Psoas muscle (tissue), 8 donors: Measurements from ENCODE around the gene ANGPTL1. TPM values are rescaled to one million over a fixed set of nuclear protein-coding genes. Genes with fewer than 3 reads are reported as not detected.

Experiments
- ATAC-seq, 4 donors: fragments of 200-7000 bp; cut with Tn5 transposase; one replicate each; pipeline ENCODE4 v1.9.1; 2020; ENCODE audit warnings: moderate library complexity in 3 of 4, mild to moderate bottlenecking in 2 of 4
- DNase-seq, 2 donors: peaks; one replicate each; pipeline ENCODE4 v3.0.0-alpha.2; 2020
- H3K27ac ChIP-seq: fragments of 200-600 bp; one replicate; pipeline ENCODE4 v1.8.0; 2022
- H3K27me3 ChIP-seq, 3 donors: fragments of 200-600 bp in 1 of 3; one replicate each; pipeline versions ENCODE4 v1.6.1 to v1.8.0; 2013 to 2022; ENCODE audit warnings: low read length in 2 of 3, mild to moderate bottlenecking in 2 of 3, moderate library complexity in 1 of 3; ENCODE audit not compliant: insufficient read depth in 3 of 3
- H3K36me3 ChIP-seq, 2 donors: fragments of 200-600 bp in 1 of 2; one replicate each; pipeline versions ENCODE4 v1.6.1 to v1.8.0; 2013 to 2022; ENCODE audit warnings: low read depth in 1 of 2, mild to moderate bottlenecking in 1 of 2, moderate library complexity in 1 of 2; ENCODE audit not compliant: insufficient read depth in 1 of 2
- H3K4me1 ChIP-seq: fragments of 200-600 bp; one replicate; pipeline ENCODE4 v1.8.0; 2022
- H3K4me3 ChIP-seq: fragments of 200-600 bp; one replicate; pipeline ENCODE4 v1.8.0; 2022; ENCODE audit warnings: mild to moderate bottlenecking
- H3K9me3 ChIP-seq: fragments of 200-600 bp; one replicate; pipeline ENCODE4 v1.8.0; 2022
- CTCF ChIP-seq: fragments of 200-600 bp; IDR thresholded peaks from one replicate; pipeline ENCODE4 v1.8.0; 2022; ENCODE audit warnings: antibody characterized with exemption
- WGBS, 3 donors: extraction: QIAGEN DNeasy Blood & Tissue Kit; methylation state at CpG; one replicate each; pipeline versions ENCODE4 v1.1.6 to v1.1.7; 2013; 5-methylcytosine and 5-hydroxymethylcytosine counted together
- intact Hi-C, 2 donors: fragments of 100-400 bp; cut with DNase I; formaldehyde crosslinking; loops; one replicate each; pipeline versions ENCODE4 v1.11.0 to v1.14.2; 2022
- polyA plus RNA-seq, 3 donors: library from polyadenylated mRNA; stranded (reverse); fragments of 200-250 nt; gene quantifications; one replicate each; pipeline ENCODE4 v1.2.3, GENCODE V29; 2013
- total RNA-seq, 4 donors: library from RNA; stranded (reverse); fragmentation: NEBNext Ultra II Directional in 2 of 4; extraction: Animal tissue kit (Norgen Biotek cat#: 25700) in 2 of 4; gene quantifications; one replicate each; pipeline versions ENCODE4 v1.2.1 to v1.2.4, GENCODE V29; 2021 to 2023
- donor health status: healthy with polysubstance abuse.
- donor health status: DM: no; HTN: no; CAD: no; lungs with moderate emphysema.
- donor health status: Bipolar disorder and iron deficiency.
- donor health status: healthy.
- donor health status: DM: yes; HTN: yes; CAD: no.
- donor health status: DM: no; HTN: no; CAD: no.
- donor health status: DM: no; HTN: no; CAD: no.
- donor health status: DM: yes; HTN: yes; CAD: no.

Gene ANGPTL1
- total and polyA plus RNA-seq, 7 donors, result 12.9 to 52.4 (median 40.7) TPM

GRCh38 chr1:178871551-178872320, 859 bp upstream of the ANGPTL1 start:
- no peak for DNase-seq
- Histone ChIP-seq H3K36me3 (no peaks in the 10 kb centered on the region), H3K4me1 (peaks cover 4% of the 10 kb centered on the region), H3K4me3 (peak overlapping the region; percentile 72), H3K27ac (peak overlapping the region; percentile 13), H3K9me3 (no peaks in the 10 kb centered on the region), H3K27me3 (no peaks in the 10 kb centered on the region)
- intact Hi-C loops, result no loop called here
- TF ChIP-seq CTCF, result no peak
- ATAC-seq, result no peak

- DNase-seq, result no peak
- Histone ChIP-seq H3K9me3 (no peaks in the 10 kb centered on the region), H3K27ac (peak overlapping the region; percentile 74), H3K4me1 (peaks cover 15% of the 10 kb centered on the region), H3K36me3 (no peaks in the 10 kb centered on the region), H3K4me3 (peak overlapping the region; percentile 72), H3K27me3 (no peaks in the 10 kb centered on the region)
- no peak for ATAC-seq
- TF ChIP-seq CTCF, result no peak
- intact Hi-C loops, result no loop called here
- WGBS, 3 donors, result 32 to 39% (median 34%) methylated on average over 1 of the region's 1 CpG
These were observed 656 bp downstream of the ANGPTL1 start for GRCh38 chr1:178870221-178870620.

GRCh38 chr1:178869119-178869697, 1.7 kb downstream of the ANGPTL1 start:
- peaks cover 15% of the 10 kb centered on the region for H3K4me1 ChIP-seq
- H3K36me3 ChIP-seq, result peaks cover 0 to 5% of the 10 kb centered on the region in 2 donors
- H3K4me3 ChIP-seq, result peak overlapping the region; percentile 72
- H3K9me3 ChIP-seq, result no peaks in the 10 kb centered on the region
- DNase-seq (no peak), ATAC-seq (peak; percentile 75 to 87 (median 76))
- intact Hi-C loops, result loop anchor here in 1 of 2 donors (10.0 kb wide), 2 partner anchors 136 to 334 kb away; no protein-coding TSS in a partner anchor
- no peak for TF ChIP-seq CTCF
- 17 to 34% (median 25%) methylated on average over 3 of the region's 3 CpGs for WGBS, 3 donors
- H3K27me3 ChIP-seq, result no peaks in the 10 kb centered on the region
- H3K27ac ChIP-seq, result peak overlapping the region; percentile 74

- no peak for DNase-seq
These were observed 2.2 kb downstream of the ANGPTL1 start for GRCh38 chr1:178868706-178869105.

More at GRCh38 chr1:178868706-178869105, 2.2 kb downstream of the ANGPTL1 start:
- 32 to 36% (median 32%) methylated on average over 1 of the region's 1 CpG for WGBS, 3 donors
- ATAC-seq, result peak in 1 of 4 donors; percentile 54
- Histone ChIP-seq H3K4me1 (peaks cover 15% of the 10 kb centered on the region), H3K27ac (peak overlapping the region; percentile 74), H3K36me3 (peaks cover 0 to 5% of the 10 kb centered on the region in 2 donors), H3K27me3 (no peaks in the 10 kb centered on the region), H3K4me3 (peak overlapping the region; percentile 72), H3K9me3 (no peaks in the 10 kb centered on the region)
- TF ChIP-seq CTCF, result no peak
- intact Hi-C loops, result loop anchor here in 1 of 2 donors (10.0 kb wide), 2 partner anchors 136 to 334 kb away; no protein-coding TSS in a partner anchor
